ENCODE data around the gene RNF157. TPM values are rescaled to one million over a fixed set of nuclear protein-coding genes. Genes with fewer than 3 reads are reported as not detected.
"Not testable (repeated sequence)": the region's sequence is repeated elsewhere in the genome, so short reads cannot be mapped to it uniquely, and the experiment has no call there.

RNF157 gene
- total RNA-seq, 1 experiment from 2014 or later, result 6.7 TPM

DNA sequence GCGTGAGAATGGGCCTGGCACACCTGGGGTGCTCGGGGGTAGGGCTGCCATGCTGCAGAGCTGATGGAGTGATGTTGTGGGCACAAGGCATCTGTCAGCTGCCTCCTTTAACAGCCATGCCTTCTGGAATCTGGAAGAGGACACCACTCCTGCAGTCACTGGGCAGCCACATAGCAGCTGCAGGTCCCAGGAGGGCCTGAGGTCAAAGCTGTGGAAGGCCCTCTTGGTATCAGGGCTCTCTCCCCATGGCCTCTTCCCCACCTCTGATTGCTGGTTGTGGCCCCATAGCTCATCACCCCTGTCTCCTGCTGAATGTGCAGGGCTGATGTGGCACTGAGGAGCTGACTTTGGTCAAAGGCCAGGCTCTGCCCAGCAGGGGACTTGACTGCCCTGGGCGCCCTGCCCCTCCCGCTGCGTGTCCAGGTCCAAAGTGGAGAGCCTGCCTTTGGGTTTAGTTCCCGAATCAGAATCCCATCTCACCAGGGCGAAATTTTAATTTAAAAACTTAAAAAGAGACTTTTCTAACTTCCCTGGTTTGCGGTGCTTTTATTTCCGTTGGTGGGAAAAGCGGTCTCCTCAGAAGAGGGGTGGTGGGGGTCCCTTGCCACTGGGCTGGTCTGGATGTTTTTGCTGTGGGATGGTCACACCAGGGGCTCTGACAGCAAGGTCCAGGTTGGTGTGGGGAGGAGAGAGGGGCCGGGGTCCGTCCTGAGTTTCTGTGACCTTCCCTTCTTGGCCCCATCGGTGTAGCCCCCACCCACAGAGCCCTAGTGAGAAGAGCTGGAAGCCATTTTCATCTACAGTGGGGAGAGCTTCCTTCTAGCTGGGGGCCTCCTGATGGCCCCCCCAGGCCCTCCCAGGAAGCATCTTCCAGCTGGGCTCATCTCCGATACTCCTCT is 30.7 kb upstream of the RNF157 start:
- no peak for DNase-seq (ENCODE audit: low read depth)

DNA sequence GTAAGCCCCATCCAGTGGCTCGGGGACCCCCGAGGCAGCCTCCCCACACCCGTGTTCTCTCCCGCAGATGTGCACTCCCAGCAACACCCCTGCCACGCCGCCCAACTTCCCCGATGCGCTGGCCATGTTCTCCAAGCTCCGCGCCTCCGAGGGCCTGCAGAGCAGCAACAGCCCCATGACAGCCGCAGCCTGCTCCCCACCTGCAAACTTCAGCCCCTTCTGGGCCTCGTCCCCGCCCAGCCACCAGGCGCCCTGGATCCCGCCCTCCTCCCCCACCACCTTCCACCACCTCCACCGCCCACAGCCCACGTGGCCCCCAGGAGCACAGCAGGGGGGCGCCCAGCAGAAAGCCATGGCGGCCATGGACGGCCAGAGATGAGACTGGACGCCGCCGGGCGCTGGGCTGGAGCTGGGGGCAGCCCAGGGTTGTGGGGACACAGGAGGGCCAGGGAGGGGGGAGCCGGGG is 29.9 kb upstream of the RNF157 start:
- no peak for DNase-seq (ENCODE audit: low read depth)

DNA sequence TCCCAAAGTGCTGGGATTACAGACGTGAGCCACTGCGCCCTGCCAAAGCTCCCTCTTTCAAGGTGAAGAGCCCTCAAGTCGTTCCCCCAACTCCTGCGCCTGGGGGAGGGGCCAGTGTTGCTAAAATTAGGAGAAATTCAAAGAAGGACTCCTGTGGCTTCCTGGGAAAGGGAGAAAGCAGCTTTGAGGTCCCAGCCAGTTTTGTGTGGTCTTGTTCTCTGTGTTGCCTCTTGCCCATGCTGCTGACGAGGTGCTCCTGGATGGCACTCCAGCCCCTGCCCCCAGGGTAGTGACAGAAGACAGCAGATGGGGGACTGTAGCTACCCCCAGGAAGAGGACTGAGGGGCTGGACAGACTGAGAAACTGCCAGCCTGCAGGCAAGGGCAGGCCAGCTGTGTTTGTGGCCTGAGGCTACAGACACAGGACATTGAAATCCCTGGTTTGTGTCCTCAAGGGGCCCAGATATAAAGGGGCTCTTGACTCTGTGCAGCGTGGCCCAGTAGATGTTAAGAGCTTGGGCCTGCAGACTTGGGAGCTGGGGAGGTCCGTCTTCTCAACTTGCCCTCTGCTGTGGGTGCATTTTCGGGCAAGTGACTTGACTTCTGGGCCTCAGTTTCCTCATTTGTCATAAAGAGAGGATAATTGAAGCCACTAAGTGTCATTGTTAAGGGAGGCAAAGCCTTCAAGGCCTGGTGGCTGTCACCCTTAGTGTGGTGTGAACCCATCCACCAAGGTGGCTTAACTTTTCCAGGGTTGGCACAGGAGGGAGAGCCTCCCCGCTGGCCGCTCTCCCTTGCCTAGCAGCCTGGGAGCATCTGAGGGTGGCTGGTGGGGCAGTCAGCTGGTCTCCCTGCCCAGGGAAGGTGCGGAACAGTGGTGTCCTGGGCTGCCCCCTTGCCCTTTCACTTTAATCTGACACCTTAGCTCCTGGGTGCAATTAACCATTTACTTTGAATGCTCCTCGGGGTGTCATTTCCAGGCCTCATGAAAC is 29.0 kb upstream of the RNF157 start:
- no peak for DNase-seq (ENCODE audit: low read depth)

DNA sequence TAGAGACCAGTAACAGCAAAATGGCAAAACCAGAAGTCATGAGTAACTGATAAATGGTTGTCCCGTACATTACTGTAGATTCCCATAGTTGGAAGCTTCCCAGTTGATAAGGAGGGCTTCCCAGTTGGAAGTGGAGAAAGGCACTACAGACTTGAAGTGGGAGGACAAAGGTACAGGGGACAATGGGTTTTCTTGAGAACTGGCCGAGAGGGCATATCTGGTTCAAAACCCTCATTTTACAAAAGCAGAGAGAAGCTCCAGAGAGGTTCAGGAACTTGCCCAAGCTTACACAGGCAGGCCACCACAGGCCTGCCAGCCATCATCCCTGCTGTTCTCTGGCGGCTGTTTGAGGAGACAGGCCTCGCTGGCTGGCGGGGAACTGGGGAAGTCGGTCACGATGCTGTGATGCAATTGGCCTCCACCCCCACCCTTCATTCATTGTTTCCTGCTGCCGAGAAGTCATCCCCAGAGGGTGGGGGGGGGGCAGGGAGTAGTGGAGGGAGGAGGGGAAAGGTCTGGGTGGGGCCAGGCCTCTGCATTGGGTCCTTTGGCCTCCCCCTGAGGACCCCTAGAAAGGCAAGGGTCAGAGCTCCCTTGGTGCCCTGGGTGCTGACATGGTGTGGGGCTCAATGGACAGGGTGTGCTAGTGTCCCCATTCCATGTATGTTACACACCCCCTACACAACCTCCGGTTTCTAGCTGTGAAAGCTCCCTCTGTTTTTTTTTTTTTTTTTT is 27.9 kb upstream of the RNF157 start:
- DNase-seq (ENCODE audit: low read depth), result no peak

DNA sequence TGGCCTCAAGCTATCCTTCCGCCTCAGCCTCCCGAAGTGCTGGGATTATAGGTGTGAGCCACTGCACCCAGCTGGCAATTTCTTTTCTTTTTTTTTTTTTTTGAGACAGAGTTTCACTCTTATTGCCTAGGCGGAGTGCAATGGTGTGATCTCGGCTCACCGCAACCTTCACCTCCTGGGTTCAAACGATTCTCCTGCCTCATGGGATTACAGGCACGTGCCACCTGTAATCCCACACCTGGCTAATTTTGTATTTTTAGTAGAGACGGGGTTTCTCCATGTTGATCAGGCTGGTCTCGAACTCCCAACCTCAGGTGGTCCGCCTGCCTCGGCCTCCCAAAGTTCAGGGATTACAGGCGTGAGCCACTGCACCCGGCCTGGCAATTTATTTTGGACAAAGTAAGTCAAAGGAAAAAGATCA is 27.3 kb upstream of the RNF157 start:
- not testable (repeated sequence) for DNase-seq (ENCODE audit: low read depth)

DNA sequence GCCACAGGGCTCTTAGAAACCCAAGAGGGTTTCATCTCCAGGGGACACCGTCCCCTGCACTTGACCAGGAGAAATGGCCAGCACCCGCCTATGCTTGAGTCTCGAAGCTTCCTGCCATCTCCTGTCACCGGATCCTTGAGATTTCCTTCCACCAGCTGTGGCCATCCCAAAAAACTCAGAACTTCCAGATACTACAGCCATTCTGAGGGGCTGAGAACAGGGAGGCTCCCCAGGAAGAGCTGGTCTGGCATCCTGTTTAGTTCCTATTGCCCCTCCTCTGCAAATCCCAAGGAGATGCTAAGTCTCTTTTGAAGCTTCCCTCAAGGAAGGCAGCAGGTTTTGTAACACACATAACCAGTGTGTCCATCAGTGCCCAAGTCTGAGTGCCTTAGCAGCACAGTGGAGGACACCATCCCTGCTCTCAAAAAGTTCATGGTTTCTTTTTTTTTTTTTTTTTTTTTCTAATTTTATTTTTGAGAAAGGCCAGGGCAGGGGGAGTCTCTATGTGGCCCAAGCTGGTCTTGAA is 26.8 kb upstream of the RNF157 start:
- DNase-seq (ENCODE audit: low read depth), result no peak

DNA sequence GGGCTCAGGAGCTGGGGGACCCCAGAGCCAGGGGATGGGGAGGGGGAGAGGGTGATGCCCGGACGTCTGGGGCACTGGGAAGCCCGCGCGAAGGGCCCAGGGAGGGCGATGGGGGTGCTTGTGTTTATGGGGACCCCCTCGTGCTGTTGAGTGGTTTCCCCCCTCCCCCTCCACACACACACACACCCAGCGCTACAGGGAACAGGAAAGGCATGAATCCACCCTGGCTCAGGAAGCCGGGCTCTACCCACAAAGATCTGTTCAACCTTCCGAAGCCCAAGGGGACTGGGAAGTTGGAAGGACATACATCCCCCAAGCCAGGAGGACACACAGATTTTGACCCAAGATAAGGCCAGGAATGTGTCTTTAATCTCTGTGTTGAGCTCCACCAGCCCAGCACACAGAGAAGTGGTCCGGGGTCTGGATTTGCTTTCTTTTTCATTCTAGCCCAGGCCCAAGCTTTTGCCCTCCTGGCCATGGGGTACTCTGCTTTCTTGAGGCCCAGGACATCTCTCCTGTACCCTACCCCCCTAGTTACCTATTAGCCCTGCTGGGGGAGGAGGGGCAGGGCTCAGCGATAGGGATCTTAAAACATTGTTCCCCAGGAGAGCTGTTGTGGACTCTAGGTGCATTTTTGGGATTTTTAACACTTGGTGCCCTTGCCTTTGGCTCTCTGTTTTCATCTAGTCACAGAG is 26.1 kb upstream of the RNF157 start:
- peak; percentile 46 for DNase-seq (ENCODE audit: low read depth)

DNA sequence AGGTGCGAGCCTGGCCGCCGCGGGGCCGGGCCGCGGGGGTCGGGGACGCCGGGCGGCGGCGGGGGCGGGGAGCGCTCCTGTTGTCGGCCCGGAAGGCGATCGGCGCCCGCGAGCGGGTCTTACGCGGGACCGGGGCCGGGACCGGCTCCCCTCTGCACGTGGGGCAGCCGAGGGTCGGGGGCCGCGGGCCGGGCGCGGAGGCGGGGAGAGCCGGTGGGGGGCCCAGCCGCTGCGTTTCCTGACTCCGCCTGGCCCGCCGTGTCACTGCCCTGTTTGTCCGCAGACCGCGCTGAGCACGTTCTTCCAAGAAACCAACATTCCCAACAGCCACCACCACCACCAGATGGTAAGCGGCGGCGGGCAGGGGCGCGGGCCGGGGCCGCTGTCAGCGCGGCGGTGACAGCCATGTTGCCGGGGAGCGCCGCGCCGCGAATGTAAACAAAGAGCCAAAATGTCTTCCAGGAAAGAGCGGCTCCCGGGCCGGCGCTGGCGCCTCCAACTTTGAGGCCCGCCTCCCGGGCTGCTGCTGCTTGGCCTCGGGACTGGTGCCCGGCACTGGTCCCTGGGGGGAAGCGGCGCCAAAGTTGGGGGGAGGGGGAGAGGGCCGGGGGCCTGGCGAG is 25.4 kb upstream of the RNF157 start:
- peak; percentile 45 for DNase-seq (ENCODE audit: low read depth)

DNA sequence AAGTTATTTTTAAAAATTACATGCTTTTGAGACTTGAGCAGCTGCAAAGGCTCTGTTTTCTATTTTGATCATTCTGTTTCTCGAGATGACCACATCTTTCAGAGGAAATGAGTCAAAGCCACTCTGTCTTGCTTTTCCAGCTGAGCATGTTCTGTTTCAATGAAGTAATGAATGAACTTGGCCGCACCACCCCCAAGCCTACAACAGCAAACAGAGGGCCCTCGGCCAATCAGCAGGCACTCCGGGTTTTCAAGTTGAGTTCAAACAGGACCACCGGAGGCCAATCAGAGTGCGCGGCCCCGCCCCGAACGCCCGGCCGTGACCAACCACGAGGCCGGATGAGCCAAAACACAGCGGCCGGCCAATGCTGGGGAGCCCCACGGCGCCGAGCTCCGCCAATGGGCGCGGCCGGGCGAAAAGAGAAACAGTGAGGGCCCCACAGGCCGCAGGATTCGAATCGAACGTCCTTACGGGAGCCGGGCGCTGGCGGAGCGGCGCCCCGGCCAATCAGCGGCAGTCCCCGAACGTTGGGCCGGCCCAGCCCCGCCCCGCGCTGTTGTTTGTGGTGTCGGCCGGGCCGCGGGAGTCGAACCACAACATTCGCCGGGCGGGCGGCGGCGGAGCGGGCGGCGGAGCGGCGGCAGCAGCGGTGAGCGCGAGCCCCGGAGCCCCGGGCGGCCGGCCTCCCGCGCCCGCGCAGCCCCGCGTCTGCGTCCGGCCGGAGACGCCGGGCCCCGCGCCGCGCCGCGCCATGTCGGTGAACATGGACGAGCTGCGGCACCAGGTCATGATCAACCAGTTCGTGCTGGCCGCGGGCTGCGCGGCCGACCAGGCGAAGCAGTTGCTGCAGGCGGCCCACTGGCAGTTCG is 24.7 kb upstream of the RNF157 start, which contains the start of gene UBALD2:
Gene UBALD2 (plus strand): TSS at position 594 of the 869 bp plus-strand sequence. CDS start 158 bp downstream, at position 752.
- DNase-seq (ENCODE audit: low read depth), result peak; percentile 99

DNA sequence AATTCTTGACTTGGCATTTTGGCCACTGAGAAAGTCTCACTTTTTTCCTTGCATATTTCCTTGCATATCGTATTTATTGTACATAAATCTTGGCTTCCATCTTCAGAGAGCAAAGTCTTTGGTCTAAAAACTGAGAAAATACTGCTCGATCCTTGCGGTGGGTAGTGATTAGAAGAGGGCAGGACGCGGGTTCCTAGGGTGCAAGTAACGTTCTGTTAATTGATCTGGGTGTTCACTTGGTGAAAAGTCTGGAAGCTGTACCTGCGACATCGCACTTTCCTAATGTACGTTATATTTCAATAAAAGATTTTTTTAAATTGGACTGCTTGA is 24.1 kb upstream of the RNF157 start:
- DNase-seq (ENCODE audit: low read depth), result no peak

DNA sequence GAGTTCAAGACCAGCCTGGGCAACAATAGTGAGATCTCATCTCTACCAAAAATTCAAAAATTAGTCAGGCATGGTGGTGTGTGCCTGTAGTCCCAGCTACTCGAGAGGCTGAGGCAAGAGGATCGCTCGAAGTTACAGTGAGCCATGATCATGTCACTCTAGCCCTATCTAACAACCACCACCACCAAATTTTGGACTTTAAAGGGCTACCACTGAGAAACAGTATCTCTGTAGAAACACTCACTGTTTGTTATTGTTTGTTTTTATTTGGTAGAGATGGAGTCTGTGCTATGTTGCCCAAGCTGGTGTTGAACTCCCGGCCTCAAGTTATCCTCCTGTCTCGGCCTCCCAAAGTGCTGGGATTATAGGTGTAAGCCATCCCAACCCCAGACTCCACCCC is 23.6 kb upstream of the RNF157 start:
- DNase-seq (ENCODE audit: low read depth), result no peak

DNA sequence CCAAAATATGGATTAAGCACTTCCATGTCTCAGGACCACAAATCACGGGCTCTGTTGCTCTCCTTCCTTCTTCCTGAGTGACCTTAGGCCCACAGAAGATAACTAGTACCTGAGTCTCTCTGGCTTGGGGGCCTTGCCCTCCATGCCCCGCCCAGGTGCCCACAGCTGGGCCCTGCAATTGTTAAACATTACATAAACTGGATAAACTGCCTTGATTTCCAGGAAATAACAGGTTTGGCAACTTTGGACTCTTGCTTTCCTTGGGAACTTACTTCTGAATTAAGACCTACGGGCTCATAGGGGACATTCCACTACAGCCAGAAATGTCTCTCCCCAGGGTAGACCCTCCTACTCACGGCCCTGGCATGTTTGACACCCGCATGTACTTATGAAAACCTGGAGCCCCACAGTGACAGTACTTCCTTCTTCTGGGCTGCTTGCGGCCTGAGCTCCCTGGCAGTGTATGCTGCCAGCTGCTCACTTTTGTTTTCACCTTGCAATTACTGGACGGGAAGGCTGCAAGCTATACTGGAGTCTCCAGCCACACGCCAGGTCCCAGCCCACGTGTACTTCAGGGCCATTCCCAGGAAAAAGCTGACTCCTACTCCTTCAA is 22.5 kb upstream of the RNF157 start:
- peak; percentile 48 for DNase-seq (ENCODE audit: low read depth)

DNA sequence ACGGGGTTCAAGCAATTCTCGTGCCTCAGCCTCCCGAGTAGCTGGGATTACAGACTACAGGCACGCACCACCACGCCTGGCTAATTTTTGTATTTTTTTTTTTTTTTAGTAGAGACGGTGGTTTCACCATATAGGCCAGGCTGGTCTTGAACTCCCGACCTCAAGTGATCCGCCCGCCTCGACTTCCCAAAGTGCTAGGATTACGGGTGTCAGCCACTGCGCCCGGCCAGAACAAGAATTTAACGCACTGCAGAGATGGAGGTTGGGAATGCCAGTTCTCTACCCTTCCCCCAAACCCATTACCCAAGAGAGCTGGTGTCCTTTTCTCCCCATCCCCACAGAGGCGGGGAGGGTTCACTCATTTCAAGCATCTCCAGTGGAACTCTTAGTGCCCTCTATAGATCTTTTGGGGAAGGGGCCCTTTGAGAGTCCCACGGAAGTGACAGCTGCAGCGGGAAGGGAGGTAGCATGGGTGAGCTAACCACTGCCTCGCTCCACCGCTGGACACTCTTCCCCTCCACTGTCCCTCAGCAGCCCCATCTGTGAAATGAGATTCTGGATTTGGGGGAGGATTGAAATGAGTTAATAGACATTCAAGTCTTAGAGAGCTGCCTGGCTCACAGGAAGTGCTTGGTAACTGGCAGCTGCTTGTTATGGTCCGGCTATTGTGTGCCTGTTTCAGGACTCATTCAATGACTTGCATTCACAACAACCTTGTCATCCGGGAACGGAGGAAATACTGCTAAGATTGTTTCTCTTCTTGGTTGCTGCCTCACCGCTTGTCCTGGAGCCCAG is 21.3 kb upstream of the RNF157 start:
- peak; percentile 67 for DNase-seq (ENCODE audit: low read depth)

DNA sequence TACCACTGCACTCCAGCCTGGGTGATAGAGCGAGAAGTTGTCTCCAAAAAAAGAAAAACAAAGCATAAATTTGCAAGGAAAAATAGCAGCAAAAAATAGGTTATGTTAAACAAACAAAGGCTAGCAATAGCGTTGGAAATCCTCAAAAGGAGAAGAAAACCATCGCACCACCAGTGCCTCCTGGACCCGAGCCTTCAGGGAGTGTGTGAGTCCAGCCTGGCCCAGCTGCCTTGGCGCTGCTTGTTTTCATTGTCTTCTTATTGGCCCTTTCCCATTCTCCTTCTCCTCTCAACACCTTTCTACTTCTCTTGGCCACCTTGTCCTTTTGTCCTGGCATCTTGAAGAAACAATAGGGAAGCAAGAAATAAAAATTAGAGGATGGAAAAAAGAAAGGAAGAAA is 20.4 kb upstream of the RNF157 start:
- no peak for DNase-seq (ENCODE audit: low read depth)

DNA sequence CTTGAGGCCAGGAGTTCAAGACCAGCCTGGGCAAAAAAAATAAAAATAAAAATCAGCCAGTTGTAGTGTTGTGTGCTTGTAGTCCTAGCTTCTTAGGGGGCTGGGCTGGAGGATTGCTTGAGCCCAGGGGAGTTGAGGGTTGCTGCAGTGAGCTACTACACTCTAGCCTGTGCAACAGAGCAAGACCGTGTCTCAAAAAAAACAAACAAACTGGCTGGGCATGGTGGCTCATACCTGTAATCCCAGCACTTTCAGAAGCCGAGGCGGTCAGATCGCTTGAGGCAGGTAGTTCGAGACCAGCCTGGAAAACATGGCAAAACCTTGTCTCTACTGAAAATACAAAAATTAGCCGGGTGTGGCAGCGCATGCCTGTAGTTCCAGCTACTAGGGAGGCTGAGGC is 19.9 kb upstream of the RNF157 start:
- no peak for DNase-seq (ENCODE audit: low read depth)

DNA sequence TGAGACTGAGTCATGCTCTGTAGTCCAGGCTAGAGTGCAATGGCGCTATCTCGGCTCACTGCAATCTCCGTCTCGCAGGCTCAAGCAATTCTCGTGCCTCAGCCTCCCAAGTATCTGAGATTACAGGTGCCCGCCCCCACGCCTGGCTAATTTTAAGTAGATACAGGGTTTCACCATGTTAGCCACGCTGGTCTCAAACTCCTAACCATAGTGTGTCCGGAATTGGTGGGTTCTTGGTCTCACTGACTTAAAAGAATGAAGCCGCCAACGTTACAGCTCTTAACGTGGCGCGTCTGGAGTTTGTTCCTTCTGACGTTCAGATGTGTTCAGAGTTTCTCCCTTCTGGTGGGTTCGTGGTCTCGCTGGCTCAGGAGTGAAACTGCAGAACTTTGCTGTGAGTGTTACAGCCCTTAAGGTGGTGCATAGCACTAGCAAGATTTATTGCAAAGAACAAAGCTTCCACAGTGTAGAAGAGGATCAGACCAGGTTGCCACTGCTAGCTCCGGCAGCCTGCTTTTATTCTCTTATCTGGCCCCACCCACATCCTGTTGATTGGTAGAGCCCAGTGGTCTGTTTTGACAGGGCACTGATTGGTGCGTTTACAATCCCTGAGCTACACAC is 16.2 kb upstream of the RNF157 start:
- not testable (repeated sequence) for DNase-seq (ENCODE audit: low read depth)

DNA sequence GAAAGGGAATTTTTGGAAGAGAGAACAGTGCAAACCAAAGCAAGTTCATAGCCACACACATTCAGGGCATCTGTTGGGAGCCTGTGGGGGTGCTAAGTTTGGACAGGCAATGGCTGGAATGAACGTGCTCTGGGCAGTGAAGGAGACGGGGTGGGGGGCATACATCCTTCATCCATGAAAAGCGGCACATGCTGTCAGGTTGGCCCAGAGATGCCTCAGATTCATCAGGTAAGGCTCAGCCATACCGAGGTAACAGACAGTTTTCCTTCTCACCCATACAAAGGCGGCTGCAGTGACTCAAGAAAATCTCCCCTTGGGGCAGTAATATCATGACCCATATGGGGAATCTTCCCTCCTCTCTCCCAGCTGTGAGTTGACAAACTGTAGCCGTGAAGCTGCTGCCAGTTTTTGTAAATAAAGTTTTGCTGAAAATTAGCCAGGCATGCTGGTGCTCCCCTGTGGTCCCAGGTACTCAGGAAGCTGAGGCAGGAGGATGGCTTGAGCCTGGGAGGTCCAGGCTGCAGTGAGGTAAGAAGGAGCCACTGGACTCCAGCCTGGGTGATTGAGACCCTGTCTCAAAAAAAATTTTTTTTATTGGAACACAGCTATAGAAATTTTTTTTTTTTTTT is 15.6 kb upstream of the RNF157 start:
- DNase-seq (ENCODE audit: low read depth), result no peak
